Chondrocyte (in vitro differentiated cells): Measurements from ENCODE around the gene NEK2. TPM values are rescaled to one million over a fixed set of nuclear protein-coding genes. Genes with fewer than 3 reads are reported as not detected.
"Not testable (repeated sequence)": the region's sequence is repeated elsewhere in the genome, so short reads cannot be mapped to it uniquely, and the experiment has no call there.

ENCODE experiments used
- DNase-seq: peaks from one replicate; pipeline ENCODE4 v3.0.0; 2021; ENCODE audit warnings: mixed read lengths, low spot score
- H3K27ac Mint-ChIP-seq: one replicate; pipeline ENCODE4 v1.8.0; 2021; ENCODE audit warnings: mild to moderate bottlenecking, moderate library complexity, mixed read lengths; ENCODE audit not compliant: unreplicated experiment
- H3K27me3 Mint-ChIP-seq: 2 replicates; pipeline ENCODE4 v1.8.0; 2021; ENCODE audit warnings: low read depth, mixed read lengths
- H3K36me3 Mint-ChIP-seq: 2 replicates; pipeline ENCODE4 v1.8.0; 2021; ENCODE audit warnings: low read depth, mixed read lengths
- H3K4me1 Mint-ChIP-seq: 2 replicates; pipeline ENCODE4 v1.8.0; 2021; ENCODE audit warnings: low read depth, mild to moderate bottlenecking, mixed read lengths
- H3K4me3 Mint-ChIP-seq: one replicate; pipeline ENCODE4 v1.8.0; 2021; ENCODE audit warnings: mild to moderate bottlenecking, moderate library complexity, mixed read lengths; ENCODE audit not compliant: unreplicated experiment
- H3K9me3 Mint-ChIP-seq: 2 replicates; pipeline ENCODE4 v1.8.0; 2021; ENCODE audit warnings: low read depth, mixed read lengths
- long read RNA-seq: library from polyadenylated mRNA; stranded (forward); transcript quantifications from one replicate; pipeline ENCODE4 v2.0.0, GENCODE V29; 2021
- total RNA-seq: library from RNA; stranded (reverse); gene quantifications from 3 replicates; pipeline ENCODE4 v1.2.1, GENCODE V29; 2021
- TF ChIP-seq, protein P1 (sequence below): fragments of 200-600 bp; sonication (generic); IDR thresholded peaks from 2 replicates; pipeline ENCODE4 v1.5.0; 2021; ENCODE audit warnings: antibody characterized with exemption, mild to moderate bottlenecking, moderate library complexity

NEK2 gene
- 2.3 to 4.1 TPM (median 3.2 TPM) in 3 replicates for total RNA-seq
- long read RNA-seq, transcript NEK2-202 (8 exons, 2,131 nt), result major isoform, 6 of 6 reads
- long read RNA-seq, partial matches to known transcripts, result 0 of 6 reads
- long read RNA-seq, other reads (novel, unspliced or antisense), result 0 of 6 reads

DNA sequence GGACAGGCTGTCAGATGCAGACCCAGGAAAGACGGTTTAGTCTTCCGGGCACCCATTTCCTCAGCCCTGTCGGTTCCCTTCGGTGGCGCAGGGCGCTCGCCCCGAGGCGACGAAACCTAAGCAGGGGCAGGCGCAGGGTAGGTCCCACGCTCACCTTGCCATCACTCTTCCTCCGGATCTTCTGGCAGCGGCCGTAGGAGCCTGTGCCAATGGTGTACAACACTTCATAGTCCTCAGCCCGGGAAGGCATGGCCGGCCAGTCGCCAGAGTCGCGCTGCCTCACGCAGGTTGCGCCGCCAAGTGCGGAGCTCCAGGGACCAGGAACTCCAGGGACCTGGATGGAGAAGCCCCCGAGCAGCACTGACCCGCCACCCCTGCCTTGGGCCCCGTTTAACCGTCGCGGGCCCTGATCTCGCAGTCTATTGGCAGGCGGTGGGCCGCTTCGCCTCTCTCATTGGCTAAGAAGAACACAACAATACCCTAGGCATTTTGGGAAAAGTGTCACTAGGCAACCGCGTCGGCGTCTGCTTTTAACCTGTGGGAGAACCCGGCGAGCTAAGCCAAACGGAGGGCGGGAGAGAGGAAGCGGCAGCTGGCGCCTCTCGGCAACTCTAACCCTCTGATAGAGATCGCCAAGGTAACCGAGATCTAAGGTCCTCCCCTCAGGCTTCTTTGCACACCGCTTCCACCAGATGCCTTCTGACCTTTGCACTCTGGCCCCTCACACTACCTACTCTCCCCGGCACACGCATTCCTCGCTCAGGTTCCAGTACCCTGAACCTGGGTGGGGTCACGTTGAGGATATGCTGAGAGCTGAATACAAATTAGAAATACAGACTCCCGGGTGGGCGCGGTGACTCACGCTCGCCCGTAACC, at the start of gene NEK2:
Gene NEK2 (minus strand): TSS at position 392 of the 876 bp plus-strand sequence. CDS start 142 bp downstream, at position 250.
- TF ChIP-seq, protein P1, sequence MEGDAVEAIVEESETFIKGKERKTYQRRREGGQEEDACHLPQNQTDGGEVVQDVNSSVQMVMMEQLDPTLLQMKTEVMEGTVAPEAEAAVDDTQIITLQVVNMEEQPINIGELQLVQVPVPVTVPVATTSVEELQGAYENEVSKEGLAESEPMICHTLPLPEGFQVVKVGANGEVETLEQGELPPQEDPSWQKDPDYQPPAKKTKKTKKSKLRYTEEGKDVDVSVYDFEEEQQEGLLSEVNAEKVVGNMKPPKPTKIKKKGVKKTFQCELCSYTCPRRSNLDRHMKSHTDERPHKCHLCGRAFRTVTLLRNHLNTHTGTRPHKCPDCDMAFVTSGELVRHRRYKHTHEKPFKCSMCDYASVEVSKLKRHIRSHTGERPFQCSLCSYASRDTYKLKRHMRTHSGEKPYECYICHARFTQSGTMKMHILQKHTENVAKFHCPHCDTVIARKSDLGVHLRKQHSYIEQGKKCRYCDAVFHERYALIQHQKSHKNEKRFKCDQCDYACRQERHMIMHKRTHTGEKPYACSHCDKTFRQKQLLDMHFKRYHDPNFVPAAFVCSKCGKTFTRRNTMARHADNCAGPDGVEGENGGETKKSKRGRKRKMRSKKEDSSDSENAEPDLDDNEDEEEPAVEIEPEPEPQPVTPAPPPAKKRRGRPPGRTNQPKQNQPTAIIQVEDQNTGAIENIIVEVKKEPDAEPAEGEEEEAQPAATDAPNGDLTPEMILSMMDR, result no peak
- Mint-ChIP-seq H3K36me3 (no peaks in the 10 kb centered on the region), H3K27me3 (peaks cover 2% of the 10 kb centered on the region), H3K27ac (peak within 1 kb of the TSS; percentile 37), H3K4me3 (peak within 1 kb of the TSS; percentile 86), H3K4me1 (peaks cover 18% of the 10 kb centered on the region), H3K9me3 (no peaks in the 10 kb centered on the region)
- DNase-seq, result peak; percentile 95

DNA sequence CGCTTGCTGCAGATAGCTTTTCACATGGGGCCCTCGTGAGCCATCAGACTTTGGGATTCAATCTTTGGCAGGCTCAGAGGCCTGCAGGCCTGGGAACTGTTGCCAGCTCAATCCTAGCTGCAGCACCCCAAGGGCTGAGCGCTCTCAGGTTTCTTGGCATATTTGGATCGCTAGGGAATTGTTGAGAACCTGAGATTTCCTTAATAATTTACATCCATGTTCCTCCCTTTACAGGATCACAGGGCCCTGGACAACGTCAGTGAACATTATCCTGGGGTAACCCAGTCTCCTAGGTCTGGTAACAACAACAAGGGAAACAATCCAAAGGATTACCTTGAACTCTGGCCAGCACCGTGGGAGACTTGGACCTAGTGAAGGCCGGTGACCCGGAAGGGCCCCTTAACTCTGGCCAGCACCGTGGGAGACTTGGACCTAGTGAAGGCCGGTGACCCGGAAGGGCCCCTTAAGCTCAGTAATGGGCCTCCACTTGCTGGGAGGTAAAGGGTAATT, 49.3 kb upstream of the NEK2 start:
- H3K36me3 Mint-ChIP-seq, result no peaks in the 10 kb centered on the region
- H3K27me3 Mint-ChIP-seq, result no peaks in the 10 kb centered on the region
- no peak overlapping the region for H3K4me3 Mint-ChIP-seq
- no peaks in the 10 kb centered on the region for H3K9me3 Mint-ChIP-seq
- no peak overlapping the region for H3K27ac Mint-ChIP-seq
- TF ChIP-seq, protein P1, result no peak
- no peak for DNase-seq
- H3K4me1 Mint-ChIP-seq, result no peaks in the 10 kb centered on the region

DNA sequence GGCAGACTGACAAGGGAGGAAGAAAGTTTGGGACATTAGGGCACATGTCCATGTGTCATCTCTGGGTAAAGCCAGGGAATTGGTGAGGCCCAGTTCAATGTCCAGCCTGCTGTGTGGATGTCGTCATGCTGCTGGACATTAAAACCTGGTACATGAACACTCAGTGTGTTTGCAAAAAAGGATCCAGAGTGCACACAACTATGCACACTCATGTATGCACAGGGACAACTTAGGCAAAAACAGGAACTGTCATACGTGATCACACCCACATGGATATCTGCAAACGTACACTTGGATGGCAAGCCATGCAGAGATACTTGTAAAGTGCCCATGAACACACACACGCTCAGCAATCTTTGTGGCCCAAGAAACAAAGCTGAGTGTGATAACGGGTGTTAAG, 47.9 kb upstream of the NEK2 start:
- Mint-ChIP-seq H3K4me3 (no peak overlapping the region), H3K27ac (no peak overlapping the region), H3K4me1 (no peaks in the 10 kb centered on the region), H3K9me3 (no peaks in the 10 kb centered on the region), H3K27me3 (no peaks in the 10 kb centered on the region), H3K36me3 (no peaks in the 10 kb centered on the region)
- TF ChIP-seq, protein P1, result no peak
- DNase-seq, result no peak

DNA sequence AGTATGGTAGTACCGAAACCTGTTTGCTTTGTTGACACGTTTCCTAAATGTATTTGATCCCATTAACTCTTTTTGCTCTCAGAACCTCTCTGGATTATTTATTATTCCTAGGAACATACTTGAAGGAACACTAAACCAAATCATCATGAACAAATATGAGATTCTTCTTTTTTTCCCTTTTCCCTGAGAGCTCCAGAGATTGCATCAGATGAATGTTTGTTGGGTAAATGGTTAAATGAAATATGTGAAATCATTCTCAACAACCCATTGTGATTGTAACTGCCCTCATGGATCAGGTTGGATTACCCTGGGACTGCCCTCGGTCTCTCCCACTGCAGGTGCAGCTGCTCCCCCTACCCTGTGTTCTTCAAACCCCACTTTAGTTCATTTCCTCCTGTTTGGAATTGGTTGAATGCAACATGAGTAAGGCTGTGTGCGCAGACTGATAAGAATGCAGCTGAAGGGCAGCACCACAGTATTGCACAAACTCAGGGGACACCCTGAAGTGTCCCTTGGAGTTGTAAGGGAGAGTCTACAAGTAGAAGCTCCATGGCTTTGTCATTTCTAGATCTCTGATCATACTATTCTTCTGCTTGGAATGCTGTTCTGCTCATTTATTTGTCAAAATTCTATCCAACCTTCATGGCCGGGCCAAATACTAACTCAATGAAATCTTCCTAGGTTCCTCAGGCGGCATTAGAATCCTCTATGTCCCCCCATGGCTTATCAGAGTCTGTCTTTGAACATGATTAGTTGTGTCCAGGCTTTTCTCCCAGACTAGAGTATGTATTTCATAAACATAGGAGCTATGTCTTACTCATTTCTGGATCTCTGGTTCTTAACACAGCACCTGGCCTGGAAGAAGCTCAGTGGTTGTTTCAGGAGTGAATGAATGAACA, 47.1 kb upstream of the NEK2 start:
- DNase-seq, result no peak
- H3K9me3 Mint-ChIP-seq, result no peaks in the 10 kb centered on the region
- H3K27ac Mint-ChIP-seq, result no peak overlapping the region
- H3K4me3 Mint-ChIP-seq, result no peak overlapping the region
- TF ChIP-seq, protein P1, result no peak
- no peaks in the 10 kb centered on the region for H3K4me1 Mint-ChIP-seq
- no peaks in the 10 kb centered on the region for H3K27me3 Mint-ChIP-seq
- no peaks in the 10 kb centered on the region for H3K36me3 Mint-ChIP-seq

DNA sequence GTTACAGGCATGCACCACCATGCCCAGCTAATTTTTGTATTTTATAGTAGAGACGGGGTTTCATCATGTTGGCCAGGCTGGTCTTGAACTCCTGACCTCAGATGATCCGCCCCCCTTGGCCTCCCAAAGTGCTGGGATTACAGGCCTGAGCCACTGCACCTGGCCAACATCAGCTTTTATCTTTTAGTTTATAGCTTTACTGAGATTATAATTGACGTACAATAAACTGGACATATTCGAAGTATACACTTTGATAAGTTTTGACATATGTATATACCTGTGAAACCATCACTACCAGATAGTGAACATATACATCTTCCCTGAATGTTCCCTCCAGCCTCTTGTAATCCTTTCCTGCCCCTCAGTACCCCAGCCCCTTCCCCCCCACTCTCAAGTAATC, 41.1 kb upstream of the NEK2 start:
- not testable (repeated sequence) for H3K9me3 Mint-ChIP-seq, H3K4me3 Mint-ChIP-seq, H3K36me3 Mint-ChIP-seq, H3K27me3 Mint-ChIP-seq, H3K4me1 Mint-ChIP-seq, H3K27ac Mint-ChIP-seq, DNase-seq
